SHP77 treated with DMSO at 0.1 percent for 48 hours (cell line): ENCODE results near the gene LCE1A.

Experiments
- DNase-seq: peaks from one replicate; lab custom pipeline; 2025; lab: John Stamatoyannopoulos, UW

LCE1A gene, protein sequence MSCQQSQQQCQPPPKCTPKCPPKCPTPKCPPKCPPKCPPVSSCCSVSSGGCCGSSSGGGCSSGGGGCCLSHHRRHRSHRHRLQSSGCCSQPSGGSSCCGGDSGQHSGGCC

DNA sequence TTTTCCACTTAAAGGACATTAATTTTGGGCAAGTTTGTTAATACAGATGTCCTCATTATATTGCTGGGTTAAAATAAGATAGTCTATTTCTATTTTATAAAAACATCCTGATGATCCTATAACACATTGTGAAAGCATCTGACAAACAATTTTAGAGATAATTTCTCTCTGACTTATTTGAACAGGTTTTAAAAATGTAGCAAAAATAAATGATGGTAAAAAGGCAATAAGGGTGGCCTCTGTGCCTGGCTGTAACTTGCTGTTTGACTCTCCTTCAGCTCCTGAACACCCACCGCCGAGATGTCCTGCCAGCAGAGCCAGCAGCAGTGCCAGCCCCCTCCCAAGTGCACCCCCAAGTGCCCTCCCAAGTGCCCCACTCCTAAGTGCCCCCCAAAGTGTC lies at the start of gene LCE1A:
Gene LCE1A (plus strand): TSS at position 301 of the 400 bp plus-strand sequence. CDS start 0 bp downstream, at position 301.
- no peak for DNase-seq

DNA sequence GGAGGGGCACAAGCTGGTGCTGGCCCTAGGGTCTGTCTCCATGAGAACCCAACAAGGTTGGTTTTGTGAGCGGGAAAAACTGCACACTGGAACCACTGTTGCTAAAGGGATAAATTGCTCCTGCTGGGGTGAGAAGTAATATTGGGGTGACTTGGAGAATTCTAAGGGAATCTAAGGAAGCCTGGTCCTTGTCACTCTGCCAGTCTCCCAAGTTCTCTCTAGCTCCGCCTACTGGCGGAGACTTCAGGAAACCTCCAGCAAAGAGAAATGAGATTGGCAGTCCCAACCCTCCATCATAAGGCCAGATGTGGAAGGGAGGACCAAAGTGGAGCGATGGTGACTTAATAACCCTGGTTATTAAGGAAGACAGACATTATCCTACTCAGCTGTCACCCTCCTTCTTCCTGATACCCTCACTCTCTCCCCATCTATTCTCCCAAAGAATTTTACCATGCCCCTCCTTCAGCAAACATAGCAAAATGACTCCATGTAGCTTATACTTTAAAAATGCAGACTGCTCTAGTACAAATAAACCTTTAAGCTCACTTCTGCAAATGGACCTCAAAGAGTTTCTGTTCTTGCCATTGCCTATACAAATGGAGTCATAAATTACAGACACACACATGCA lies 49.6 kb upstream of the LCE1A start:
- DNase-seq, result no peak

GRCh38 chr1:152783095-152783494 lies 44.2 kb upstream of the LCE1A start:
- DNase-seq, result no peak

DNA sequence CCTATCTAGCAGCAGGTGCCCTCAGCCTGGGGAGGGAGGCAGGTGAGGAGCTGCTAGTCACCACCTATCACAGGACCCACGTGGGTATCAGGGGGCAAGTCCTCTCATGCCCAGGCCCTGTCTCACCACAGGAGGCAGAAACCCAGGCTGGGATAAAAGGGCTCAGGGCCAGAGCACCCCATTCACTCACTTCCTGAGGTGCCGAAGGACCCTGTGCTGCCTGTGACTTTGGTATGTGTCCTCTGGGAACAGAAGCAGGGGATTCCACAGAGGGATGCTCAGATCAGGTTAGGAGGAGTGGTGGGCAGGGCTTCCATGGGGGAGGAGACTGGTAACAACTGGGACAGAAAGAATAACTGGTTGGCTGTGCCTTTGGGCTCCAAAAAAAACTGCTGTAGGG lies 41.2 kb upstream of the LCE1A start, which contains the start of gene LCE1E:
Gene LCE1E (plus strand): TSS at position 181 of the 400 bp plus-strand sequence. CDS start 1,043 bp downstream, outside the sequence.
- DNase-seq, result no peak

DNA sequence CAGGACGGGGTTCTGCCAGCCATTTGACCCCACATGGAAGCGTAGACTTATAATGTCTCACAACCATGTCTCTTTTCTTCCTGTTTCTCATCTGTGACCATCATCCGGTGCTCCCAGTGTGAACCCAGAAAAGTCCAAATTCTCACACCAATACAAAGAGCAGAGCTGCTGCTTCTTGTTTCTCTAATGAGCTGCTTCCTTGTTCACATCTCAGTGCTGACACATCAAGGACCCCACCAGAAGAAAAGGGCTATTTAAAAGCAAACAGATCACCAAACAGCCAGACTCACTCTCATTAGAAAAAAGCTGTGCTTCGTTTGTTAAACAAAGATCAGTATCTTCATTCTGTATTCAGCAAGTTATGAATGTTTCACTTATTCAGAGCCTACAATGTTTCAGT lies 31.6 kb upstream of the LCE1A start:
- DNase-seq, result no peak

- DNase-seq, result no peak
These were observed 30.9 kb upstream of the LCE1A start, which contains the start of gene LCE1D for GRCh38 chr1:152796421-152796820. LCE1D (plus strand) TSS chr1:152796721; CDS start chr1:152797795, 1,074 bp downstream.

- no peak for DNase-seq
These were observed 25.9 kb upstream of the LCE1A start for GRCh38 chr1:152801333-152801732.

- no peak for DNase-seq
These were observed 20.7 kb upstream of the LCE1A start, which contains the start of gene LCE1C for GRCh38 chr1:152806576-152806975. LCE1C (minus strand) TSS chr1:152806651; CDS start chr1:152805478, 1,173 bp downstream.

GRCh38 chr1:152811050-152811449 lies 16.2 kb upstream of the LCE1A start:
- DNase-seq, result no peak

GRCh38 chr1:152811671-152812070 lies 15.6 kb upstream of the LCE1A start, which contains the start of gene LCE1B:
LCE1B (plus strand) TSS chr1:152811971; CDS start chr1:152812447, 476 bp downstream.
- DNase-seq, result no peak

DNA sequence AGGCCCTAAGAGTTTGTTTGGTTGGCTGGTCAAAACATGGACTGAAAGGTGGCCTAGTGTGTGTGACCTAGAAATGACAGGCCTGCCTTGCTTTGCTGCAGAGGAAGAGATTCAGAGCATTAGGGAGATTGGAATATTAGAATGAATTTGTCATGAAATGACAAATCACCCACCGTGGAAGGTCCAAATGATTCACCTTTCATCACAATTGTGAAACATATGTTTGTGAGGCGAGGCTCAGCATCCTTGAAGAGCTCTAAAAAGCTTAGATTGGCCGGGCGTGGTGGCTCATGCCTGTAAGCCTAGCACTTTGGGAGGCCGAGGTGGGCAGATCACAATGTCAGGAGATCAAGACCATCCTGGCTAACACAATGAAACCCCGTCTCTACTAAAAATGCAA lies 10.0 kb upstream of the LCE1A start:
- DNase-seq, result no peak

DNA sequence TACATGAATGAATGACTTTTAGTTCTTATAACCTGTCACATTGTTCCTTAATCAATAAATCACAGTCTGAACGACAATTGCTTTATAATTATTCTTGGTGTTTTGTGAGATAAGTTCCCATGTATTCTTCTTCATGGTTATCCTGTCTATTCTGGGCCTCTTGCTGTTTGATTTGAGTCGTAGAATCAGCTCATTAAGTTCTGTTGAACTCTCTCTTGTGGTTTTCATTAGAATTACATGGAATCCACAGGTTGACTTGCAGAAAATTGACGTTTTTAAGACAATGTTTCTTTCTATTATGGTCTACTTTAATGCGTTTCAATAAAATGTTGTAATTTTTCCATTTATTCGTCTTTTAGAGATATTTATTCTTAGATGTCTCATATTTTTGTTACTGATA lies 4.0 kb upstream of the LCE1A start:
- DNase-seq, result no peak

DNA sequence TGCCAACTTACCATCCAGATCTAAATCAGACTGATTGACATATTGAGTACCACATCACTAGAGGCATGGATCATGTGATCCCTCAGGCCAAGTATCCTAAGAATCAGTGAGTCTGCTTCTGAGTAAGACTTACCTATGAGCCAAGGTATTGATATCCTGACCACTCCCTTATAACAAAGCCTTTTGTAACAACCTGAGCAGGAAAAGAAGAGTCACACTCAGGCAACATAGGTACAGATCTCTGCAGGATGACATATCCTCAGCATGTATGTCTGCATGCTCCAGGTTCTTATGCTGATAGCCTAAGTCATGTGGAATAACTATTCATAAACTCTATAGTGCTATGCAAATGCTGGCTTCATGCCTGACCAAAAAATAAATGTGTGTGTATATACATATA lies 2.3 kb upstream of the LCE1A start:
- no peak for DNase-seq

DNA sequence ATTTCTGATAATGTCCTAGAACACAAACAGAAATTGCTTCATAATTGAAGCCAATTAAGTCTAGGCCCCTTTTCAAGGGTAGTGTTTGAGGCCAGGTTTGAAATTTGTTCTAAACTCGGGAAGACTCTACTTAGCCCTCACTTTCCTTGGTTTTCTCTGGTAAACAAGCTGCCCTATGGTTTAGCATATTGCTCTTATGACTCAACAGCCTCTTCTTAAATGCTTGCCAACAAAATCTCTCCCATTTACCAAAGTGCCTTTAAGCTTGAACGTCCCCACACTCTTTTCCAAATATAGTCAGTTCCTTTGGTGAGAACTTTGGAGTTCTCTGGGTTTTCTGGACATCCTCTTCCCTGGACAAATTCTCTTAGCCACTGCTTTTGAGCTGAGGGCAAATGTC lies 9.6 kb downstream of the LCE1A start:
- DNase-seq, result no peak

DNA sequence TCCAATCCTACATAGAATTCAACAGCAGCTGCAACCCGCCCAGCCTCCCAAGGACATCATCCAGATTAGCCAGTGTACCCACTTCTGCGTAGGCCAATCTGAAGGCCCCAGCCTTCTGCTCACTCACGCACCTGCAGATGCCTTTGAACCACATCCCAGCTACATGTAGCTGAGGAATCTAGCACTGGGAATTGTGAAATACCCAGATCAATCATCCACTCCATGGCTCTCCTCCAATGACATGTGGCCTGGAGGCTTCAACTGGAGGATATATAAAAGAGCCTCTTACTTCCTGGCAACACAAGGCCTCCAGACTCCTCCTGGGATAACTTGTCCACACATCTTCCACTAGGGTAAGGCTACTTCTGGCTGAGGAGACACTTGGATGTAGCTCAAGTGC lies 15.3 kb downstream of the LCE1A start, which contains the start of gene LCE6A:
Gene LCE6A (plus strand): TSS at position 301 of the 400 bp plus-strand sequence. CDS start 665 bp downstream, outside the sequence.
- DNase-seq, result no peak

- no peak for DNase-seq
These were observed 28.4 kb downstream of the LCE1A start for GRCh38 chr1:152855661-152856060.

GRCh38 chr1:152858062-152858461 lies 30.8 kb downstream of the LCE1A start:
- no peak for DNase-seq

DNA sequence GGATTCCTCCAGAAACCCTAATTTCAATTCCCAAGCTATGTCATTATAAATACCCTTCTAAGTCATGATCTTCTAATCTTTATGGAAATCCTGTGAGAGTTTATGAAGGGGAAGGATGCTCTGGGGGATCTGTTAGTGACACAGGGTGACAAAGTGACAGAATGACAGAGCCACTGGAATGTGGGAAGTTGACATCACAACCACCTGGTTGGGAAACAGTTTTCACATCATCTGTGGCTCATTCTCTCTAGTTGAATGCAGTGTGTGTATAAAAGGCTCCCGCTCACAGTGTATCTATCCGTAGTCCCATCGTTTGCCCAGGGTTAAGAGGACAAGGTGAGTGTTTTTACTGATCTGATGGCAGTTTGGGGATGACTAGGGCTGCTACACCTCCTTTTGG lies 32.4 kb downstream of the LCE1A start, which contains the start of gene LCE7A:
Gene LCE7A (plus strand): TSS at position 301 of the 400 bp plus-strand sequence. CDS start 702 bp downstream, outside the sequence.
- DNase-seq, result no peak

GRCh38 chr1:152860129-152860528 lies 32.9 kb downstream of the LCE1A start:
- no peak for DNase-seq

- no peak for DNase-seq
These were observed 34.1 kb downstream of the LCE1A start for GRCh38 chr1:152861374-152861773.

GRCh38 chr1:152864443-152864842 lies 37.2 kb downstream of the LCE1A start:
- no peak for DNase-seq

DNA sequence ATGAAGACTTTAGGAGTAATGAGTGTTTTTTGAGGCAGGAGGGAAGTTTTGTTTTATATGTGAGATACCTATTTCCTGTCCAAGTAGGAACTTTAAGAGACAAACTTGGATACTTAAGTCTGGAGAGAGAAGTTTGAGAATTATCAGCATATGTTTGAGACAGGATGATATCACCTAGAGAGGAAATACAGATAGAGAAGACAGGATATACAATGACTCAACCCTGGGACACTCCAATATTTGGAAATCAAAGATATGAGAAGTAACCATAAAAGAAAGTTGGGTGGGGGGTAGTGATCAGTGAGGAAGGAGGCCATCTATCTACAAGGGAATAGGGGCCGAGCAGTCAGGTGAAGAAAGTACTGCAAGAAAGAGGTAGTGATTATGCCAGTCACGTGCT lies 39.0 kb downstream of the LCE1A start:
- DNase-seq, result no peak

GRCh38 chr1:152869808-152870419 lies 42.6 kb downstream of the LCE1A start:
- peak; percentile 51 for DNase-seq
